HEK293 (cell line): ENCODE measurements around the gene KCNMA1.

Experiments
- CTCF ChIP-seq: fragments of 450-650 bp; formaldehyde crosslinking; IDR thresholded peaks from 2 replicates; pipeline ENCODE4 v1.5.1; 2016; ENCODE audit warnings: missing biosample characterization, missing genetic modification characterization
- SETDB1 ChIP-seq: IDR thresholded peaks from one replicate; pipeline ENCODE4 v1.6.1; 2017; ENCODE audit warnings: mild to moderate bottlenecking, low read length, moderate library complexity, mixed read lengths; ENCODE audit not compliant: insufficient read length
- ZBTB1 ChIP-seq: fragments of 450-650 bp; formaldehyde crosslinking; IDR thresholded peaks from 2 replicates; pipeline ENCODE4 v1.5.1; 2016; ENCODE audit warnings: missing biosample characterization, missing genetic modification characterization
- ZBTB10 ChIP-seq: fragments of 450-650 bp; formaldehyde crosslinking; IDR thresholded peaks from 2 replicates; pipeline ENCODE4 v1.5.1; 2016; ENCODE audit warnings: missing biosample characterization, missing genetic modification characterization
- ZBTB21 ChIP-seq: fragments of 450-650 bp; formaldehyde crosslinking; IDR thresholded peaks from 2 replicates; pipeline ENCODE4 v1.5.1; 2017; ENCODE audit warnings: missing biosample characterization, missing genetic modification characterization
- ZBTB8A ChIP-seq: fragments of 450-650 bp; formaldehyde crosslinking; IDR thresholded peaks from 2 replicates; pipeline ENCODE4 v1.5.1; 2016; ENCODE audit warnings: missing biosample characterization, missing genetic modification characterization
- ZNF416 ChIP-seq: fragments of 450-650 bp; formaldehyde crosslinking; IDR thresholded peaks from 2 replicates; pipeline ENCODE4 v1.5.1; 2016; ENCODE audit warnings: missing biosample characterization, missing genetic modification characterization
- ZNF558 ChIP-seq: fragments of 450-650 bp; formaldehyde crosslinking; IDR thresholded peaks from 2 replicates; pipeline ENCODE4 v1.5.1; 2016; ENCODE audit warnings: missing biosample characterization, missing genetic modification characterization

- TF ChIP-seq ZBTB8A (tag by site-specific recombination) (no peak), CTCF (tag by site-specific recombination) (no peak), ZBTB1 (tag by site-specific recombination) (no peak), ZNF558 (no peak), SETDB1 (no peak), ZNF416 (no peak), ZBTB21 (tag by site-specific recombination) (no peak), ZBTB10 (tag by site-specific recombination) (no peak)
Measured at GRCh38 chr10:76918106-76918505, 719.5 kb downstream of the KCNMA1 start.
